HG02678 (cell line): ENCODE measurements around the gene RECK.
"Not testable (repeated sequence)": the region's sequence is repeated elsewhere in the genome, so short reads cannot be mapped to it uniquely, and the experiment has no call there.

ENCODE experiments used
- ATAC-seq: cut with Tn5 transposase; IDR thresholded peaks from one replicate; pipeline ENCODE4 v1.9.1; 2021; ENCODE audit warnings: mild to moderate bottlenecking, moderate library complexity; ENCODE audit not compliant: unreplicated experiment

RECK gene

GRCh38 chr9:36152741-36153438 is 116.2 kb downstream of the RECK start:
- no peak for ATAC-seq

GRCh38 chr9:36153746-36154145 is 117.0 kb downstream of the RECK start:
- ATAC-seq = no peak

GRCh38 chr9:36154331-36154952 is 117.7 kb downstream of the RECK start:
- ATAC-seq = no peak

GRCh38 chr9:36156116-36156515 is 119.4 kb downstream of the RECK start:
- no peak for ATAC-seq

GRCh38 chr9:36158122-36158521 is 121.4 kb downstream of the RECK start:
- ATAC-seq = no peak

- no peak for ATAC-seq
Observed at GRCh38 chr9:36158917-36159316, 122.2 kb downstream of the RECK start.

- not testable (repeated sequence) for ATAC-seq
Observed at GRCh38 chr9:36159509-36159908, 122.8 kb downstream of the RECK start.

GRCh38 chr9:36160126-36160525 is 123.4 kb downstream of the RECK start:
- ATAC-seq = not testable (repeated sequence)

GRCh38 chr9:36161187-36161586 is 124.5 kb downstream of the RECK start:
- no peak for ATAC-seq

- ATAC-seq = no peak
Observed at GRCh38 chr9:36162211-36162738, 125.6 kb downstream of the RECK start.

- no peak for ATAC-seq
Observed at GRCh38 chr9:36163049-36163785, 126.5 kb downstream of the RECK start.

- no peak for ATAC-seq
Observed at GRCh38 chr9:36163786-36164170, 127.1 kb downstream of the RECK start.

- no peak for ATAC-seq
Observed at GRCh38 chr9:36164372-36164771, 127.7 kb downstream of the RECK start.

GRCh38 chr9:36164989-36165388 is 128.3 kb downstream of the RECK start:
- ATAC-seq = no peak

GRCh38 chr9:36165826-36166167 is 129.1 kb downstream of the RECK start:
- ATAC-seq = no peak

GRCh38 chr9:36166168-36166927 is 129.6 kb downstream of the RECK start:
- ATAC-seq = peak; percentile 83

- ATAC-seq = no peak
Observed at GRCh38 chr9:36169166-36169565, 132.5 kb downstream of the RECK start, which contains the start of gene CCIN. TSS of gene CCIN (plus strand) at chr9:36169388. CDS start at chr9:36169503, 115 bp downstream.

GRCh38 chr9:36169708-36170107 is 133.0 kb downstream of the RECK start:
- no peak for ATAC-seq

- ATAC-seq = no peak
Observed at GRCh38 chr9:36170531-36170930, 133.8 kb downstream of the RECK start.

GRCh38 chr9:36173861-36174260 is 137.1 kb downstream of the RECK start:
- no peak for ATAC-seq
